SK-N-SH (cell line): ENCODE measurements around the gene IL31.

ENCODE experiments used
- CTCF ChIP-seq: fragments of 200-600 bp; sonication (generic); IDR thresholded peaks from 2 replicates; pipeline ENCODE4 v1.6.1; 2017; ENCODE audit warnings: antibody characterized with exemption, mild to moderate bottlenecking, moderate library complexity
- EP300 ChIP-seq, 2 experiments: IDR thresholded peaks; 2 replicates each; pipeline versions ENCODE4 v1.4.0 to v1.6.1; 2012; ENCODE audit warnings: borderline replicate concordance in 1 of 2, low read depth in 1 of 2, low read length in 1 of 2
- EZH2phosphoT487 ChIP-seq: fragments of 200-600 bp; sonication (generic); IDR thresholded peaks from 2 replicates; pipeline ENCODE4 v1.6.1; 2017; ENCODE audit warnings: low read depth, mixed run types, mild to moderate bottlenecking, antibody characterized with exemption, moderate library complexity, borderline replicate concordance
- GABPA ChIP-seq: IDR thresholded peaks from 2 replicates; pipeline ENCODE4 v1.4.0; 2012; ENCODE audit warnings: low read depth, mild to moderate bottlenecking
- POLR2AphosphoS5 ChIP-seq: IDR thresholded peaks from 2 replicates; pipeline ENCODE4 v1.6.1; 2012; ENCODE audit warnings: low read depth, low read length
- RFX5 ChIP-seq: IDR thresholded peaks from 2 replicates; pipeline ENCODE4 v1.6.1; 2012; ENCODE audit warnings: mild to moderate bottlenecking, improper control_type of control experiment, low read length
- TAF1 ChIP-seq: IDR thresholded peaks from 2 replicates; pipeline ENCODE4 v1.6.1; 2012; ENCODE audit warnings: low read depth, mild to moderate bottlenecking, low read length, moderate library complexity, borderline replicate concordance
- USF2 ChIP-seq: fragments of 150-350 bp; IDR thresholded peaks from 2 replicates; pipeline ENCODE4 v1.6.1; 2017; ENCODE audit warnings: antibody characterized with exemption, low read length, low read depth, borderline replicate concordance

- TF ChIP-seq POLR2AphosphoS5 (no peak), USF2 (no peak), EZH2phosphoT487 (no peak), EP300 (IDR thresholded peaks at IDR 0.05; ENCODE audit: borderline replicate concordance in 1 of 2, low read depth in 1 of 2, low read length in 1 of 2) (no peak), GABPA (no peak), RFX5 (no peak), CTCF (no peak), TAF1 (no peak)
These were observed 49.7 kb downstream of the IL31 start for GRCh38 chr12:122124370-122124769.
